Mammary epithelial cell (primary cell): ENCODE data around the gene NRXN2.

Experiments used
- EZH2 ChIP-seq: IDR thresholded peaks from 2 replicates; pipeline ENCODE4 v1.6.1; 2012; ENCODE audit warnings: low read length, inconsistent platforms, borderline replicate concordance
- TF ChIP-seq, protein P1 (sequence below), 2 donors: IDR thresholded peaks in 1 of 2; conservative IDR thresholded peaks in 1 of 2; 2 replicates each; pipeline ENCODE4 v1.5.1; 2011 to 2012; ENCODE audit warnings: inconsistent platforms in 2 of 2, low read length in 2 of 2, mild to moderate bottlenecking in 2 of 2, control low read depth in 1 of 2, low read depth in 1 of 2; ENCODE audit not compliant: insufficient read depth in 1 of 2; ENCODE audit errors: extremely low read depth in 1 of 2

DNA sequence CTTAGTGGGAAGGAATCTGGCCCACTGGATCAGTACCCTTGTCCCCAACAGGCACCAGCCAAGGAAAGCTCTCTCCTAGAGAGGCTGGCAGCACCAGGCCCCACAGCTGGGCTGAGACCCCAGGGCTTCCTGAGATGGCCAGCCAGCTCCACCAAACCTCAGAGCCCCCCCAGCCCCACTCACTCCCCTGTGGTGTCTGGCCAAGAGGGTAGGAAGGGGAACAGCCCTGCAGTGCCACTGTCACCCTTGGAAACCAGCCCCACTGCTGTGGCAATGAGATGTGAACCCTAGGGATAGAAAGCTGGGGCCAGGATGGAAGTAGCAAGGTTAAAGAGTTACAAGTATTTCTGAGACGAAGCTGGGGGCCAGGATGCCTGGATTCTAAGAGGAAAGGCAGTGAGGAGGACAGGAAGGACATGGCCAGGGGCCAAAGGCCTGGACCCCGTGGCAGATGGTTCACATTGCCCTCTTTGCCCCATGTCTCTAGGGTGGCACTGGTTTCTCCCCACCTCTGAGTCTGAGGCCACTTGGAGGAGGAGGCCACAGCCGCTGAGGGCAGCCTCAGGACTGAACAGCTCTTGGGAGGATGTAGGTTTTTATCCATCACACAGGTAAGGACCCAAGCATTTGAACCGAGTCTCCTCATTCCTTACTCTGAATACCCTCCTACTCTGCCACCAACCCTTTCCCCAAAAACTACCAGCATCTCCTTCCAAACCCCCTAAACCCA, 28.8 kb downstream of the NRXN2 start:
- TF ChIP-seq, protein P1, sequence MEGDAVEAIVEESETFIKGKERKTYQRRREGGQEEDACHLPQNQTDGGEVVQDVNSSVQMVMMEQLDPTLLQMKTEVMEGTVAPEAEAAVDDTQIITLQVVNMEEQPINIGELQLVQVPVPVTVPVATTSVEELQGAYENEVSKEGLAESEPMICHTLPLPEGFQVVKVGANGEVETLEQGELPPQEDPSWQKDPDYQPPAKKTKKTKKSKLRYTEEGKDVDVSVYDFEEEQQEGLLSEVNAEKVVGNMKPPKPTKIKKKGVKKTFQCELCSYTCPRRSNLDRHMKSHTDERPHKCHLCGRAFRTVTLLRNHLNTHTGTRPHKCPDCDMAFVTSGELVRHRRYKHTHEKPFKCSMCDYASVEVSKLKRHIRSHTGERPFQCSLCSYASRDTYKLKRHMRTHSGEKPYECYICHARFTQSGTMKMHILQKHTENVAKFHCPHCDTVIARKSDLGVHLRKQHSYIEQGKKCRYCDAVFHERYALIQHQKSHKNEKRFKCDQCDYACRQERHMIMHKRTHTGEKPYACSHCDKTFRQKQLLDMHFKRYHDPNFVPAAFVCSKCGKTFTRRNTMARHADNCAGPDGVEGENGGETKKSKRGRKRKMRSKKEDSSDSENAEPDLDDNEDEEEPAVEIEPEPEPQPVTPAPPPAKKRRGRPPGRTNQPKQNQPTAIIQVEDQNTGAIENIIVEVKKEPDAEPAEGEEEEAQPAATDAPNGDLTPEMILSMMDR (conservative IDR thresholded peaks at IDR 0.05 in 1 of 2, IDR thresholded peaks at IDR 0.05 in 1 of 2; ENCODE audit: extremely low read depth in 1 of 2, insufficient read depth in 1 of 2, low read depth in 1 of 2, low read length in 2 of 2), result no peak
- no peak for TF ChIP-seq EZH2
